SK-N-SH (cell line): Measurements from ENCODE around the gene XRN2.

ENCODE experiments used
- RFX5 ChIP-seq: IDR thresholded peaks from 2 replicates; pipeline ENCODE4 v1.6.1; 2012; ENCODE audit warnings: mild to moderate bottlenecking, improper control_type of control experiment, low read length
- TF ChIP-seq, protein P1 (sequence below): IDR thresholded peaks from 2 replicates; pipeline ENCODE4 v1.4.0; 2012; ENCODE audit warnings: low read depth

GRCh38 chr20:21437248-21437647 lies 134.1 kb downstream of the XRN2 start:
- TF ChIP-seq, protein P1, sequence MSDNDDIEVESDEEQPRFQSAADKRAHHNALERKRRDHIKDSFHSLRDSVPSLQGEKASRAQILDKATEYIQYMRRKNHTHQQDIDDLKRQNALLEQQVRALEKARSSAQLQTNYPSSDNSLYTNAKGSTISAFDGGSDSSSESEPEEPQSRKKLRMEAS = no peak
- no peak for TF ChIP-seq RFX5
